Measurements from ENCODE around the gene ATP13A3. TPM values are rescaled to one million over a fixed set of nuclear protein-coding genes. Genes with fewer than 3 reads are reported as not detected.

ATP13A3 gene
- total and polyA plus RNA-seq, 2 donors (not counting 1 experiment from before 2014, with no cell fraction given) = 6.1 to 61.1 TPM

DNA sequence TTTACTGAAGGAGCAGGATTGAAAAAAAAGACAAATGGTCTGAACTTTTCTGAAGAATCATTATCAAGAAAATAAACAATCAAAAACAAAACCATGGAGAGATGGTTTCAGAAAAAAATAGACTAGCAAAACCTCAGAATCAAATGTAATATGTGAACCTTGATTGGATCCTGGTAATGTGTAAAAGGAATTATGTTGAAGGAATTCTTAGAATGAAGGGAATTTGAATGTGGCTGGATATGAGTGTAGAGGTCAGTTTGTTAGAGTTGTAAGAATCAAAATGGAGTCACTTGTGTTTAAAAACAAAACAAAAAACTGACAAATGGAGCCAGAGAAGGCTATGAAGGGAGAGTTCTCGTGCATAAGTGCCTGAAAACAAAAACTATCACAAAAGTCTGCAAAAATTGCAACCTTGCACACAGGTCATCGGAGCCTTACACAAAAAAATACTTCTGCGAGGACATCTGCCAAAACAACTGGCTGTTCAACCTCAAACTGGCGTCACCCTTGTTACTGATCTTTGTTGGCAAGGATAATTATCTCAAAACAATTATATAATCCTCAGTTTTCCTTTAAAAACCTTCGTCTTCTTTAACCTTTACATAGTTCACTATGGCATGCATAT is 19.1 kb upstream of the ATP13A3 start:
- DNase-seq (no peak), ATAC-seq (ENCODE audit: low read depth) (no peak)
- Histone ChIP-seq H3K4me3 (ENCODE audit: control extremely low read depth in 1 of 5, extremely low read depth in 1 of 5, insufficient read depth in 1 of 5, low read depth in 2 of 5, low read length in 4 of 5) (no peak overlapping the region), H3K4me2 (replicated peaks; ENCODE audit: low read depth, low read length, poor library complexity, severe bottlenecking) (no peak overlapping the region), H3K9me3 (ENCODE audit: control extremely low read depth in 1 of 3, control insufficient read depth in 2 of 3, insufficient read depth in 1 of 3, low read length in 2 of 3) (peaks cover 0 to 4% (median 0%) of the 10 kb centered on the region in 3 donors), H3K36me3 (replicated peaks in 1 of 2; ENCODE audit: control extremely low read depth in 1 of 2, control insufficient read depth in 1 of 2, extremely low read depth in 1 of 2, insufficient read depth in 2 of 2, low read length in 1 of 2) (no peaks in the 10 kb centered on the region), H2AFZ (ENCODE audit: insufficient read depth, low read depth, low read length, poor library complexity, severe bottlenecking) (no peak overlapping the region), H3K79me2 (ENCODE audit: control insufficient read depth, insufficient read depth, low read length) (no peaks in the 10 kb centered on the region), H3K9ac (ENCODE audit: low read length) (no peak overlapping the region), H3K27me3 (replicated peaks in 1 of 4; ENCODE audit: control extremely low read depth in 1 of 4, control insufficient read depth in 3 of 4, insufficient read depth in 4 of 4, low read length in 3 of 4) (no peaks in the 10 kb centered on the region), H4K20me1 (ENCODE audit: control insufficient read depth, insufficient read depth, low read length, poor library complexity, severe bottlenecking) (no peaks in the 10 kb centered on the region), H3K4me1 (ENCODE audit: control insufficient read depth in 2 of 2, insufficient read depth in 2 of 2, low read length in 2 of 2) (no peaks in the 10 kb centered on the region), H3K27ac (ENCODE audit: low read length in 2 of 2) (no peak overlapping the region)
- CTCF ChIA-PET = interaction anchor here (0.9 kb wide), 1 partner anchor 34 kb away, joined by 3 read pairs; no protein-coding TSS in a partner anchor
- Mint-ChIP-seq H3K27me3 (no peaks in the 10 kb centered on the region), H3K4me1 (no peaks in the 10 kb centered on the region), H3K9me3 (ENCODE audit: insufficient read depth) (no peaks in the 10 kb centered on the region), H3K27ac (no peak overlapping the region), H3K4me3 (no peak overlapping the region)
- POLR2A ChIA-PET = no interaction called here
- TF ChIP-seq, protein P1, sequence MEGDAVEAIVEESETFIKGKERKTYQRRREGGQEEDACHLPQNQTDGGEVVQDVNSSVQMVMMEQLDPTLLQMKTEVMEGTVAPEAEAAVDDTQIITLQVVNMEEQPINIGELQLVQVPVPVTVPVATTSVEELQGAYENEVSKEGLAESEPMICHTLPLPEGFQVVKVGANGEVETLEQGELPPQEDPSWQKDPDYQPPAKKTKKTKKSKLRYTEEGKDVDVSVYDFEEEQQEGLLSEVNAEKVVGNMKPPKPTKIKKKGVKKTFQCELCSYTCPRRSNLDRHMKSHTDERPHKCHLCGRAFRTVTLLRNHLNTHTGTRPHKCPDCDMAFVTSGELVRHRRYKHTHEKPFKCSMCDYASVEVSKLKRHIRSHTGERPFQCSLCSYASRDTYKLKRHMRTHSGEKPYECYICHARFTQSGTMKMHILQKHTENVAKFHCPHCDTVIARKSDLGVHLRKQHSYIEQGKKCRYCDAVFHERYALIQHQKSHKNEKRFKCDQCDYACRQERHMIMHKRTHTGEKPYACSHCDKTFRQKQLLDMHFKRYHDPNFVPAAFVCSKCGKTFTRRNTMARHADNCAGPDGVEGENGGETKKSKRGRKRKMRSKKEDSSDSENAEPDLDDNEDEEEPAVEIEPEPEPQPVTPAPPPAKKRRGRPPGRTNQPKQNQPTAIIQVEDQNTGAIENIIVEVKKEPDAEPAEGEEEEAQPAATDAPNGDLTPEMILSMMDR (IDR thresholded peaks at IDR 0.05) = no peak
- TF ChIP-seq EZH2 (IDR thresholded peaks at IDR 0.05; ENCODE audit: borderline replicate concordance, insufficient read depth, low read depth, low read length, poor library complexity, severe bottlenecking) = no peak
- intact Hi-C loops (cut with micrococcal nuclease) = no loop called here
- WGBS (ENCODE audit: insufficient coverage) = 100% methylated on average over 1 of the region's 5 CpGs

DNA sequence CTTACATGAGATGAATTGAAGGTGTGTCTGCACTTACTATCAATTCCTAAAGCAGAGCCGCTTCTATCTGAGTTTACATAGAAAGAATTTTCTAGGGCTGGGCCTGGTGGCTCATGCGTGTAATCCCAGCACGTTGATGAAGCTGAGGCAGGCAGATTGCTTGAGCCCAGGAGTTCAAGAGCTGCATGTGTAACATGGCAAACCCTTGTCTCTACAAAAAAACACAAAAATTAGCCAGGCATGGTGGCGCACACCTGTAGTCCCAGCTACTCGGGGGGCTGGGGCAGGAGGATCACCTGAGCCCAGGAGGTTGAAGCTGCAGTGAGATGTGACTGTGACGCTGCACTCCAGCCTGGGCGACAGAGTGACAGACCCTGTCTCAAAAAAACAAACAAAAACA is 18.1 kb upstream of the ATP13A3 start:
- Mint-ChIP-seq H3K4me3 (no peak overlapping the region), H3K27ac (no peak overlapping the region), H3K9me3 (ENCODE audit: insufficient read depth) (no peaks in the 10 kb centered on the region), H3K27me3 (no peaks in the 10 kb centered on the region), H3K4me1 (no peaks in the 10 kb centered on the region)
- H2AFZ ChIP-seq (ENCODE audit: insufficient read depth, low read depth, low read length, poor library complexity, severe bottlenecking) = no peak overlapping the region
- no peaks in the 10 kb centered on the region for H4K20me1 ChIP-seq (ENCODE audit: control insufficient read depth, insufficient read depth, low read length, poor library complexity, severe bottlenecking)
- ChIA-PET POLR2A (no interaction called here), CTCF (interaction anchor here (0.9 kb wide), 1 partner anchor 33 kb away, joined by 3 read pairs; no protein-coding TSS in a partner anchor)
- H3K4me3 ChIP-seq (ENCODE audit: control extremely low read depth in 1 of 5, extremely low read depth in 1 of 5, insufficient read depth in 1 of 5, low read depth in 2 of 5, low read length in 4 of 5) = no peak overlapping the region
- no peak overlapping the region for H3K27ac ChIP-seq (ENCODE audit: low read length in 2 of 2)
- no peaks in the 10 kb centered on the region for H3K27me3 ChIP-seq (replicated peaks in 1 of 4; ENCODE audit: control extremely low read depth in 1 of 4, control insufficient read depth in 3 of 4, insufficient read depth in 4 of 4, low read length in 3 of 4)
- 96% methylated on average over 4 of the region's 7 CpGs for WGBS (ENCODE audit: insufficient coverage)
- no peak for TF ChIP-seq EZH2 (IDR thresholded peaks at IDR 0.05; ENCODE audit: borderline replicate concordance, insufficient read depth, low read depth, low read length, poor library complexity, severe bottlenecking)
- TF ChIP-seq, protein P1 (IDR thresholded peaks at IDR 0.05) = no peak
- no peaks in the 10 kb centered on the region for H3K4me1 ChIP-seq (ENCODE audit: control insufficient read depth in 2 of 2, insufficient read depth in 2 of 2, low read length in 2 of 2)
- ATAC-seq (ENCODE audit: low read depth) = no peak
- DNase-seq = no peak
- H3K36me3 ChIP-seq (replicated peaks in 1 of 2; ENCODE audit: control extremely low read depth in 1 of 2, control insufficient read depth in 1 of 2, extremely low read depth in 1 of 2, insufficient read depth in 2 of 2, low read length in 1 of 2) = no peaks in the 10 kb centered on the region
- no peak overlapping the region for H3K9ac ChIP-seq (ENCODE audit: low read length)
- H3K9me3 ChIP-seq (ENCODE audit: control extremely low read depth in 1 of 3, control insufficient read depth in 2 of 3, insufficient read depth in 1 of 3, low read length in 2 of 3) = peaks cover 0 to 4% (median 0%) of the 10 kb centered on the region in 3 donors
- H3K4me2 ChIP-seq (replicated peaks; ENCODE audit: low read depth, low read length, poor library complexity, severe bottlenecking) = no peak overlapping the region
- intact Hi-C loops (cut with micrococcal nuclease) = no loop called here
- no peaks in the 10 kb centered on the region for H3K79me2 ChIP-seq (ENCODE audit: control insufficient read depth, insufficient read depth, low read length)

All from B cell (primary cell).